H1 (cell line): ENCODE results near the gene SUOX. TPM values are rescaled to one million over a fixed set of nuclear protein-coding genes. Genes with fewer than 3 reads are reported as not detected.

Experiments
- ASH2L ChIP-seq: fragments of 200-600, 300-600 bp; sonication (generic); IDR thresholded peaks from one replicate; pipeline ENCODE4 v1.7.1; 2017; ENCODE audit warnings: low read length
- CBX5 ChIP-seq: fragments of 300-800, 300-1000 bp; sonication (generic); IDR thresholded peaks from 2 replicates; pipeline ENCODE4 v1.7.1; 2016; ENCODE audit warnings: antibody characterized with exemption, low read length, low read depth
- EZH2 ChIP-seq: fragments of 200-600 bp; sonication (generic); IDR thresholded peaks from 2 replicates; pipeline ENCODE4 v1.7.1; 2012; ENCODE audit warnings: low read depth, mild to moderate bottlenecking, moderate library complexity, low read length, inconsistent platforms; ENCODE audit not compliant: severe bottlenecking
- JUN ChIP-seq: IDR thresholded peaks from 2 replicates; pipeline ENCODE4 v1.6.1; 2011; ENCODE audit warnings: low read depth, mild to moderate bottlenecking, improper control_type of control experiment, low read length
- KDM4A ChIP-seq: IDR thresholded peaks from one replicate; pipeline ENCODE4 v1.7.1; 2012; ENCODE audit warnings: low read depth, mild to moderate bottlenecking, moderate library complexity, low read length, inconsistent platforms; ENCODE audit not compliant: severe bottlenecking
- MAFK ChIP-seq: IDR thresholded peaks from 2 replicates; pipeline ENCODE4 v1.6.1; 2012; ENCODE audit warnings: low read depth, mild to moderate bottlenecking, improper control_type of control experiment, low read length
- NANOG ChIP-seq: IDR thresholded peaks from 2 replicates; pipeline ENCODE4 v1.6.1; 2011; ENCODE audit warnings: low read length, low read depth, mild to moderate bottlenecking, inconsistent platforms; ENCODE audit not compliant: insufficient read depth, poor library complexity, severe bottlenecking
- SP1 ChIP-seq: IDR thresholded peaks from 2 replicates; pipeline ENCODE4 v1.6.1; 2011; ENCODE audit warnings: low read depth, low read length
- TAF1 ChIP-seq: IDR thresholded peaks from 2 replicates; pipeline ENCODE4 v1.6.1; 2011; ENCODE audit warnings: mild to moderate bottlenecking, low read depth, low read length
- TEAD4 ChIP-seq: IDR thresholded peaks from 2 replicates; pipeline ENCODE4 v1.6.1; 2012; ENCODE audit warnings: low read depth, low read length, inconsistent platforms, mixed read lengths
- polyA plus RNA-seq, 7 experiments: library from polyadenylated mRNA; depleted of rRNA in 3 of 7; stranded (reverse) in 5 of 7; unstranded in 2 of 7; fragments of >200 nt in 5 of 7; fragments of 200-250 nt in 2 of 7; gene quantifications; 1 replicate in 5 of 7; 2 replicates in 1 of 7; 4 replicates in 1 of 7; pipeline versions ENCODE4 v1.2.1 to v1.2.3, GENCODE V29; 2011 to 2013; ENCODE audit warnings: missing spikeins in 2 of 7, mixed read lengths in 2 of 7
- total RNA-seq: library from RNA; stranded (reverse); fragmentation: NEBNext Ultra II Directional; extraction: Animal tissue kit (Norgen Biotek cat#: 25700); gene quantifications from 2 replicates; pipeline ENCODE4 v1.2.1, GENCODE V29; 2021
- TF ChIP-seq, protein P1 (sequence below): fragments of 300-600 bp; sonication (generic); IDR thresholded peaks from 2 replicates; pipeline ENCODE4 v1.7.1; 2012; ENCODE audit warnings: low read length, moderate library complexity, mild to moderate bottlenecking, inconsistent platforms; ENCODE audit not compliant: insufficient replicate concordance
- TF ChIP-seq, protein P2 (sequence below): IDR thresholded peaks from 2 replicates; pipeline ENCODE4 v1.6.1; 2011; ENCODE audit warnings: low read depth, mild to moderate bottlenecking, low read length; ENCODE audit not compliant: insufficient read depth

SUOX gene
- total and polyA plus RNA-seq, 2 of the 8 experiments (the other 6 are each of a cell fraction or from before 2014, with no cell fraction given): 22.5 to 31.3 TPM

DNA sequence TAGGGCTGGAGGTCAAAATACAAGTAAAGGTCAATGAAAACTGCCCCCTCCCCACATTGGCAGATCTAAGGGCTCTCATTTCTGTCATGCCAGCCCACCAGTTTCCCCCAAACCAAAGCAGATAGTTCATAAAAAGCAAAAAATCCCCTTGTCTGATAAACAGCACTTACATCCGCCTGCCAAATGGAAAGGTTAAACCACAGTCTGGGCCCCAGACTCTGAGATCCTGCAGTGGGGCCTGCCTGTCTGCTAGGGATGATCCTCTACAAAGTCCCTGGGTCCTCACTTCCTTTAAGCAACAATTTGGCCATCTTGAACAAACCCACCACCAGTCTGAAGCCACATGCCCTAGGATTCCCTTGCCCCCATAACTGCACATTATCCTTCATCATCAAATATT, 34.9 kb downstream of the SUOX start (continued):
- TF ChIP-seq, protein P1, sequence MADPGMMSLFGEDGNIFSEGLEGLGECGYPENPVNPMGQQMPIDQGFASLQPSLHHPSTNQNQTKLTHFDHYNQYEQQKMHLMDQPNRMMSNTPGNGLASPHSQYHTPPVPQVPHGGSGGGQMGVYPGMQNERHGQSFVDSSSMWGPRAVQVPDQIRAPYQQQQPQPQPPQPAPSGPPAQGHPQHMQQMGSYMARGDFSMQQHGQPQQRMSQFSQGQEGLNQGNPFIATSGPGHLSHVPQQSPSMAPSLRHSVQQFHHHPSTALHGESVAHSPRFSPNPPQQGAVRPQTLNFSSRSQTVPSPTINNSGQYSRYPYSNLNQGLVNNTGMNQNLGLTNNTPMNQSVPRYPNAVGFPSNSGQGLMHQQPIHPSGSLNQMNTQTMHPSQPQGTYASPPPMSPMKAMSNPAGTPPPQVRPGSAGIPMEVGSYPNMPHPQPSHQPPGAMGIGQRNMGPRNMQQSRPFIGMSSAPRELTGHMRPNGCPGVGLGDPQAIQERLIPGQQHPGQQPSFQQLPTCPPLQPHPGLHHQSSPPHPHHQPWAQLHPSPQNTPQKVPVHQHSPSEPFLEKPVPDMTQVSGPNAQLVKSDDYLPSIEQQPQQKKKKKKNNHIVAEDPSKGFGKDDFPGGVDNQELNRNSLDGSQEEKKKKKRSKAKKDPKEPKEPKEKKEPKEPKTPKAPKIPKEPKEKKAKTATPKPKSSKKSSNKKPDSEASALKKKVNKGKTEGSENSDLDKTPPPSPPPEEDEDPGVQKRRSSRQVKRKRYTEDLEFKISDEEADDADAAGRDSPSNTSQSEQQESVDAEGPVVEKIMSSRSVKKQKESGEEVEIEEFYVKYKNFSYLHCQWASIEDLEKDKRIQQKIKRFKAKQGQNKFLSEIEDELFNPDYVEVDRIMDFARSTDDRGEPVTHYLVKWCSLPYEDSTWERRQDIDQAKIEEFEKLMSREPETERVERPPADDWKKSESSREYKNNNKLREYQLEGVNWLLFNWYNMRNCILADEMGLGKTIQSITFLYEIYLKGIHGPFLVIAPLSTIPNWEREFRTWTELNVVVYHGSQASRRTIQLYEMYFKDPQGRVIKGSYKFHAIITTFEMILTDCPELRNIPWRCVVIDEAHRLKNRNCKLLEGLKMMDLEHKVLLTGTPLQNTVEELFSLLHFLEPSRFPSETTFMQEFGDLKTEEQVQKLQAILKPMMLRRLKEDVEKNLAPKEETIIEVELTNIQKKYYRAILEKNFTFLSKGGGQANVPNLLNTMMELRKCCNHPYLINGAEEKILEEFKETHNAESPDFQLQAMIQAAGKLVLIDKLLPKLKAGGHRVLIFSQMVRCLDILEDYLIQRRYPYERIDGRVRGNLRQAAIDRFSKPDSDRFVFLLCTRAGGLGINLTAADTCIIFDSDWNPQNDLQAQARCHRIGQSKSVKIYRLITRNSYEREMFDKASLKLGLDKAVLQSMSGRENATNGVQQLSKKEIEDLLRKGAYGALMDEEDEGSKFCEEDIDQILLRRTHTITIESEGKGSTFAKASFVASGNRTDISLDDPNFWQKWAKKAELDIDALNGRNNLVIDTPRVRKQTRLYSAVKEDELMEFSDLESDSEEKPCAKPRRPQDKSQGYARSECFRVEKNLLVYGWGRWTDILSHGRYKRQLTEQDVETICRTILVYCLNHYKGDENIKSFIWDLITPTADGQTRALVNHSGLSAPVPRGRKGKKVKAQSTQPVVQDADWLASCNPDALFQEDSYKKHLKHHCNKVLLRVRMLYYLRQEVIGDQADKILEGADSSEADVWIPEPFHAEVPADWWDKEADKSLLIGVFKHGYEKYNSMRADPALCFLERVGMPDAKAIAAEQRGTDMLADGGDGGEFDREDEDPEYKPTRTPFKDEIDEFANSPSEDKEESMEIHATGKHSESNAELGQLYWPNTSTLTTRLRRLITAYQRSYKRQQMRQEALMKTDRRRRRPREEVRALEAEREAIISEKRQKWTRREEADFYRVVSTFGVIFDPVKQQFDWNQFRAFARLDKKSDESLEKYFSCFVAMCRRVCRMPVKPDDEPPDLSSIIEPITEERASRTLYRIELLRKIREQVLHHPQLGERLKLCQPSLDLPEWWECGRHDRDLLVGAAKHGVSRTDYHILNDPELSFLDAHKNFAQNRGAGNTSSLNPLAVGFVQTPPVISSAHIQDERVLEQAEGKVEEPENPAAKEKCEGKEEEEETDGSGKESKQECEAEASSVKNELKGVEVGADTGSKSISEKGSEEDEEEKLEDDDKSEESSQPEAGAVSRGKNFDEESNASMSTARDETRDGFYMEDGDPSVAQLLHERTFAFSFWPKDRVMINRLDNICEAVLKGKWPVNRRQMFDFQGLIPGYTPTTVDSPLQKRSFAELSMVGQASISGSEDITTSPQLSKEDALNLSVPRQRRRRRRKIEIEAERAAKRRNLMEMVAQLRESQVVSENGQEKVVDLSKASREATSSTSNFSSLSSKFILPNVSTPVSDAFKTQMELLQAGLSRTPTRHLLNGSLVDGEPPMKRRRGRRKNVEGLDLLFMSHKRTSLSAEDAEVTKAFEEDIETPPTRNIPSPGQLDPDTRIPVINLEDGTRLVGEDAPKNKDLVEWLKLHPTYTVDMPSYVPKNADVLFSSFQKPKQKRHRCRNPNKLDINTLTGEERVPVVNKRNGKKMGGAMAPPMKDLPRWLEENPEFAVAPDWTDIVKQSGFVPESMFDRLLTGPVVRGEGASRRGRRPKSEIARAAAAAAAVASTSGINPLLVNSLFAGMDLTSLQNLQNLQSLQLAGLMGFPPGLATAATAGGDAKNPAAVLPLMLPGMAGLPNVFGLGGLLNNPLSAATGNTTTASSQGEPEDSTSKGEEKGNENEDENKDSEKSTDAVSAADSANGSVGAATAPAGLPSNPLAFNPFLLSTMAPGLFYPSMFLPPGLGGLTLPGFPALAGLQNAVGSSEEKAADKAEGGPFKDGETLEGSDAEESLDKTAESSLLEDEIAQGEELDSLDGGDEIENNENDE: no peak
- no peak for TF ChIP-seq TEAD4
- no peak for TF ChIP-seq TAF1
- TF ChIP-seq MAFK: no peak
- TF ChIP-seq EZH2: no peak
- no peak for TF ChIP-seq ASH2L
- TF ChIP-seq, protein P2, sequence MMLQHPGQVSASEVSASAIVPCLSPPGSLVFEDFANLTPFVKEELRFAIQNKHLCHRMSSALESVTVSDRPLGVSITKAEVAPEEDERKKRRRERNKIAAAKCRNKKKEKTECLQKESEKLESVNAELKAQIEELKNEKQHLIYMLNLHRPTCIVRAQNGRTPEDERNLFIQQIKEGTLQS: no peak
- no peak for TF ChIP-seq KDM4A
- TF ChIP-seq CBX5: no peak
- no peak for TF ChIP-seq NANOG
- no peak for TF ChIP-seq JUN
- no peak for TF ChIP-seq SP1
- TF ChIP-seq, all 59 proteins: peak for 0
